Panc1 (cell line): ENCODE data around the gene GTPBP4. TPM values are rescaled to one million over a fixed set of nuclear protein-coding genes. Genes with fewer than 3 reads are reported as not detected.

Source experiments
- ATAC-seq: fragments of 200-7000 bp; cut with Tn5 transposase; 2 replicates; pipeline ENCODE4 v1.9.1; 2020; ENCODE audit warnings: mild to moderate bottlenecking, moderate library complexity
- BruUV-seq: library from RNA; stranded (reverse); fragments of 400-500 nt; replicated peaks from 2 replicates; lab custom pipeline; 2021; lab: Mats Ljungman, UMichigan
- CTCF ChIA-PET: fragments of 300-600 bp; sonication (Branson Sonifier 250); formaldehyde crosslinking; loops from one replicate; lab custom pipeline; 2022; ENCODE audit warnings: antibody characterized with exemption; lab: Charles Lee
- POLR2A ChIA-PET: fragments of 300-600 bp; sonication (Branson Sonifier 250); formaldehyde crosslinking; loops from one replicate; lab custom pipeline; 2022; ENCODE audit warnings: antibody characterized with exemption; lab: Charles Lee
- DNase-seq: peaks from one replicate; pipeline ENCODE4 v3.0.0-alpha.2; 2010; ENCODE audit warnings: low read depth, low spot score
- H3K27ac ChIP-seq: 2 replicates; pipeline ENCODE4 v1.5.1; 2011; ENCODE audit warnings: mild to moderate bottlenecking, low read length, inconsistent platforms
- H3K27me3 ChIP-seq: fragments of 200-500 bp; sonication (Bioruptor generic); 2 replicates; pipeline ENCODE4 v1.6.0; 2014; ENCODE audit warnings: low read length, inconsistent platforms; ENCODE audit not compliant: control insufficient read depth, insufficient read depth
- H3K36me3 ChIP-seq: fragments of 200-500 bp; sonication (Bioruptor generic); 2 replicates; pipeline ENCODE4 v1.5.1; 2014; ENCODE audit warnings: inconsistent platforms, mild to moderate bottlenecking, low read length, moderate library complexity; ENCODE audit not compliant: control insufficient read depth, insufficient read depth
- H3K4me1 ChIP-seq: 2 replicates; pipeline ENCODE4 v1.5.1; 2011; ENCODE audit warnings: inconsistent platforms, mild to moderate bottlenecking, low read length, moderate library complexity; ENCODE audit not compliant: control insufficient read depth, insufficient read depth
- H3K4me3 ChIP-seq, 2 experiments: 2 replicates each; pipeline ENCODE4 v1.5.1; 2011 to 2012; ENCODE audit warnings: low read depth in 2 of 2, low read length in 2 of 2, mild to moderate bottlenecking in 2 of 2, inconsistent platforms in 1 of 2, moderate library complexity in 1 of 2
- H3K9me3 ChIP-seq: fragments of 200-500 bp; sonication (Bioruptor generic); 2 replicates; pipeline ENCODE4 v1.5.1; 2014; ENCODE audit warnings: low read depth, mild to moderate bottlenecking, inconsistent platforms, low read length, moderate library complexity; ENCODE audit not compliant: control insufficient read depth, insufficient read depth
- POLR2AphosphoS5 ChIP-seq: IDR thresholded peaks from 2 replicates; pipeline ENCODE4 v1.6.1; 2012; ENCODE audit warnings: mild to moderate bottlenecking, low read depth, low read length, moderate library complexity
- SIN3A ChIP-seq: IDR thresholded peaks from 2 replicates; pipeline ENCODE4 v1.6.1; 2012; ENCODE audit warnings: low read depth, mild to moderate bottlenecking, low read length, moderate library complexity, borderline replicate concordance; ENCODE audit not compliant: insufficient read depth
- TCF7L2 ChIP-seq: IDR thresholded peaks from 2 replicates; pipeline ENCODE4 v1.6.1; 2011; ENCODE audit warnings: mild to moderate bottlenecking, low read depth, low read length, inconsistent platforms
- in situ Hi-C: cut with HindIII; loops from 2 replicates; pipeline ENCODE4 v1.10.0; 2016; ENCODE audit warnings: low sequenced_read_pairs, low pct_unique_long_range_greater_than_20kb
- intact Hi-C: fragments of 100-400 bp; cut with micrococcal nuclease; formaldehyde crosslinking; loops from one replicate; pipeline ENCODE4 v1.10.0; 2022; ENCODE audit not compliant: unreplicated experiment
- total RNA-seq: library from RNA; stranded (reverse); gene quantifications from one replicate; pipeline ENCODE4 v1.2.1, GENCODE V29; 2021; ENCODE audit not compliant: unreplicated experiment
- TF ChIP-seq, protein P1 (sequence below), 2 experiments: IDR thresholded peaks; 2 replicates each; pipeline ENCODE4 v1.6.1; 2011 to 2012; ENCODE audit warnings: low read depth in 2 of 2, control low read depth in 1 of 2, low read length in 1 of 2, mild to moderate bottlenecking in 1 of 2, moderate library complexity in 1 of 2; ENCODE audit not compliant: insufficient read depth in 1 of 2
- TF ChIP-seq, protein P2 (sequence below): fragments of 450-650 bp; IDR thresholded peaks from 2 replicates; pipeline ENCODE4 v1.5.1; 2017; ENCODE audit warnings: mild to moderate bottlenecking

Gene GTPBP4
- total RNA-seq, 1 experiment from 2014 or later: 79.5 TPM

- ChIA-PET CTCF (no interaction called here), POLR2A (no interaction called here)
- Histone ChIP-seq H3K4me3 (no peak overlapping the region), H3K9me3 (no peaks in the 10 kb centered on the region), H3K4me1 (no peaks in the 10 kb centered on the region), H3K27ac (no peak overlapping the region), H3K36me3 (no peaks in the 10 kb centered on the region), H3K27me3 (no peaks in the 10 kb centered on the region)
- no peak for DNase-seq
- TF ChIP-seq TCF7L2: no peak
- no peak for TF ChIP-seq POLR2AphosphoS5
- no peak for TF ChIP-seq SIN3A
- TF ChIP-seq, protein P1, sequence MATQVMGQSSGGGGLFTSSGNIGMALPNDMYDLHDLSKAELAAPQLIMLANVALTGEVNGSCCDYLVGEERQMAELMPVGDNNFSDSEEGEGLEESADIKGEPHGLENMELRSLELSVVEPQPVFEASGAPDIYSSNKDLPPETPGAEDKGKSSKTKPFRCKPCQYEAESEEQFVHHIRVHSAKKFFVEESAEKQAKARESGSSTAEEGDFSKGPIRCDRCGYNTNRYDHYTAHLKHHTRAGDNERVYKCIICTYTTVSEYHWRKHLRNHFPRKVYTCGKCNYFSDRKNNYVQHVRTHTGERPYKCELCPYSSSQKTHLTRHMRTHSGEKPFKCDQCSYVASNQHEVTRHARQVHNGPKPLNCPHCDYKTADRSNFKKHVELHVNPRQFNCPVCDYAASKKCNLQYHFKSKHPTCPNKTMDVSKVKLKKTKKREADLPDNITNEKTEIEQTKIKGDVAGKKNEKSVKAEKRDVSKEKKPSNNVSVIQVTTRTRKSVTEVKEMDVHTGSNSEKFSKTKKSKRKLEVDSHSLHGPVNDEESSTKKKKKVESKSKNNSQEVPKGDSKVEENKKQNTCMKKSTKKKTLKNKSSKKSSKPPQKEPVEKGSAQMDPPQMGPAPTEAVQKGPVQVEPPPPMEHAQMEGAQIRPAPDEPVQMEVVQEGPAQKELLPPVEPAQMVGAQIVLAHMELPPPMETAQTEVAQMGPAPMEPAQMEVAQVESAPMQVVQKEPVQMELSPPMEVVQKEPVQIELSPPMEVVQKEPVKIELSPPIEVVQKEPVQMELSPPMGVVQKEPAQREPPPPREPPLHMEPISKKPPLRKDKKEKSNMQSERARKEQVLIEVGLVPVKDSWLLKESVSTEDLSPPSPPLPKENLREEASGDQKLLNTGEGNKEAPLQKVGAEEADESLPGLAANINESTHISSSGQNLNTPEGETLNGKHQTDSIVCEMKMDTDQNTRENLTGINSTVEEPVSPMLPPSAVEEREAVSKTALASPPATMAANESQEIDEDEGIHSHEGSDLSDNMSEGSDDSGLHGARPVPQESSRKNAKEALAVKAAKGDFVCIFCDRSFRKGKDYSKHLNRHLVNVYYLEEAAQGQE (IDR thresholded peaks at IDR 0.05; ENCODE audit: insufficient read depth in 1 of 2, low read depth in 2 of 2, low read length in 1 of 2): no peak
- TF ChIP-seq, protein P2, sequence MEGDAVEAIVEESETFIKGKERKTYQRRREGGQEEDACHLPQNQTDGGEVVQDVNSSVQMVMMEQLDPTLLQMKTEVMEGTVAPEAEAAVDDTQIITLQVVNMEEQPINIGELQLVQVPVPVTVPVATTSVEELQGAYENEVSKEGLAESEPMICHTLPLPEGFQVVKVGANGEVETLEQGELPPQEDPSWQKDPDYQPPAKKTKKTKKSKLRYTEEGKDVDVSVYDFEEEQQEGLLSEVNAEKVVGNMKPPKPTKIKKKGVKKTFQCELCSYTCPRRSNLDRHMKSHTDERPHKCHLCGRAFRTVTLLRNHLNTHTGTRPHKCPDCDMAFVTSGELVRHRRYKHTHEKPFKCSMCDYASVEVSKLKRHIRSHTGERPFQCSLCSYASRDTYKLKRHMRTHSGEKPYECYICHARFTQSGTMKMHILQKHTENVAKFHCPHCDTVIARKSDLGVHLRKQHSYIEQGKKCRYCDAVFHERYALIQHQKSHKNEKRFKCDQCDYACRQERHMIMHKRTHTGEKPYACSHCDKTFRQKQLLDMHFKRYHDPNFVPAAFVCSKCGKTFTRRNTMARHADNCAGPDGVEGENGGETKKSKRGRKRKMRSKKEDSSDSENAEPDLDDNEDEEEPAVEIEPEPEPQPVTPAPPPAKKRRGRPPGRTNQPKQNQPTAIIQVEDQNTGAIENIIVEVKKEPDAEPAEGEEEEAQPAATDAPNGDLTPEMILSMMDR: no peak
- in situ Hi-C loops (no loop called here), intact Hi-C loops (no loop called here)
- no peak for ATAC-seq
- no TSS peak for BruUV-seq
Observed at GRCh38 chr10:972763-973162, 15.5 kb upstream of the GTPBP4 start.

GRCh38 chr10:974038-974784 lies 14.0 kb upstream of the GTPBP4 start:
- no peaks in the 10 kb centered on the region for H3K4me1 ChIP-seq
- H3K27me3 ChIP-seq: no peaks in the 10 kb centered on the region
- in situ Hi-C loops (no loop called here), intact Hi-C loops (no loop called here)
- H3K4me3 ChIP-seq: no peak overlapping the region
- ATAC-seq (no peak; the same call in 1 of the 2 replicates), DNase-seq (no peak)
- peaks cover 5% of the 10 kb centered on the region; the same call in 1 of the 2 replicates for H3K9me3 ChIP-seq
- TF ChIP-seq TCF7L2 (no peak), POLR2AphosphoS5 (no peak), SIN3A (no peak)
- TF ChIP-seq, protein P1 (IDR thresholded peaks at IDR 0.05; ENCODE audit: insufficient read depth in 1 of 2, low read depth in 2 of 2, low read length in 1 of 2): no peak
- TF ChIP-seq, protein P2: no peak
- H3K27ac ChIP-seq: no peak overlapping the region
- ChIA-PET POLR2A (interaction anchor here (0.6 kb wide), 1 partner anchor 14 kb away, joined by 3 read pairs; the partner anchor contains the start of gene GTPBP4), CTCF (no interaction called here)
- no peaks in the 10 kb centered on the region for H3K36me3 ChIP-seq
- no TSS peak for BruUV-seq
